Ishikawa (cell line): ENCODE measurements around the gene KBTBD13.

ENCODE experiments used
- CEBPB ChIP-seq: IDR thresholded peaks from 2 replicates; pipeline ENCODE4 v1.6.1; 2012
- CREB1 ChIP-seq: IDR thresholded peaks from 2 replicates; pipeline ENCODE4 v1.6.1; 2012; ENCODE audit warnings: low read depth
- EGR1 ChIP-seq: IDR thresholded peaks from 2 replicates; pipeline ENCODE4 v1.6.1; 2012
- EP300 ChIP-seq: IDR thresholded peaks from 2 replicates; pipeline ENCODE4 v1.6.1; 2012; ENCODE audit warnings: borderline replicate concordance
- FOXM1 ChIP-seq: IDR thresholded peaks from 2 replicates; pipeline ENCODE4 v1.6.1; 2012; ENCODE audit warnings: low read depth, borderline replicate concordance
- NFIC ChIP-seq: IDR thresholded peaks from 2 replicates; pipeline ENCODE4 v1.6.1; 2012
- RAD21 ChIP-seq: IDR thresholded peaks from 2 replicates; pipeline ENCODE4 v1.6.1; 2012; ENCODE audit warnings: low read depth
- TAF1 ChIP-seq: IDR thresholded peaks from 2 replicates; pipeline ENCODE4 v1.6.1; 2012; ENCODE audit warnings: low read depth, mild to moderate bottlenecking
- TCF12 ChIP-seq: IDR thresholded peaks from 2 replicates; pipeline ENCODE4 v1.6.1; 2012; ENCODE audit warnings: low read depth
- TEAD4 ChIP-seq: IDR thresholded peaks from 2 replicates; pipeline ENCODE4 v1.6.1; 2012
- USF1 ChIP-seq: IDR thresholded peaks from 2 replicates; pipeline ENCODE4 v1.6.1; 2012
- YY1 ChIP-seq: IDR thresholded peaks from 2 replicates; pipeline ENCODE4 v1.6.1; 2012; ENCODE audit warnings: low read depth
- ZBTB7A ChIP-seq: IDR thresholded peaks from 2 replicates; pipeline ENCODE4 v1.6.1; 2012; ENCODE audit warnings: low read depth
- TF ChIP-seq, protein P1 (sequence below): IDR thresholded peaks from 2 replicates; pipeline ENCODE4 v1.6.1; 2012; ENCODE audit warnings: low read depth, mild to moderate bottlenecking
- TF ChIP-seq, protein P2 (sequence below): IDR thresholded peaks from 2 replicates; pipeline ENCODE4 v1.6.1; 2012

The KBTBD13 gene

DNA sequence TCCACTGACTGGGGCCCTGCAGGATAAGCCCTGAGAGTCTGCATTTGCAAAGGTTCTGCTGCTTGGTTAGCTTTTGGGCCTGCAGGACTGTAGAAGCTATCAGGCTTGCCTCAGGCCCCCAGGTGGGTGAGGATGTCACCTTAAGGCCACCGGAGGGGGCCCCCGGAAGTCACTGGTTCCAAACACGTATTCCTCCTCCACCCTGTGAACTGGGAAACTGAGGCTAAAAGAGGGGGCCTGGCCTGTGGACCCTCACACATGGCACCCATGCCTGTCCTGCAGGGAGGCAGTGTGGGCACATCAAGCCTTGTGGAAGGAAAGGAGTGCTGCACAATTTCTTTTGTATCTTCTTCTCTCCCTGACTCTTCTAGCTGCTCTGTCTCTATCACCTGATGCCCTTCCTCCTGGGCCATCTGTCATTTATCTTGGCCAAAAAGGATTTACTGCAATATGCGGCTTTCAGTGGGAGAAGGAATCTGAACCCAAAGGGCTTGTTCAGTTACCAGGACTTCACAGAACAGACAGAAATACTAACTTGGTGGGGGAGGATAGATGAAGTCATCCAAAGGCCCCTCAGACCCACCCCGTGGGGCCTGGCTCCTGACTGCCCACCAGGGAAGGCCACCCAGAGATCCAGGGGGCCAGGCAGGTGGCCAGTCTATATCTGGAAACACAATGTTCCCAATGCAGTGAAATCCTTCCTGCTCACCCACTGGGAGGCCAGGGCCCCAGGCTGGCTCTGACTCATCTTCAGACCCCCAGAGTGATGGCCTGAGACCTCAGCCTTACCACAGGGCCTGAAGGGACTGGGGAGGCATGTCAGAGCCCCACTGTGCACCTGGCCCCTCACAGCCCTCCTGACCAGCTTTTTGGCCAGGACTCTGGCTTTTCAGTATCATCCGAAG, 20.2 kb downstream of the KBTBD13 start:
- TF ChIP-seq, protein P1, sequence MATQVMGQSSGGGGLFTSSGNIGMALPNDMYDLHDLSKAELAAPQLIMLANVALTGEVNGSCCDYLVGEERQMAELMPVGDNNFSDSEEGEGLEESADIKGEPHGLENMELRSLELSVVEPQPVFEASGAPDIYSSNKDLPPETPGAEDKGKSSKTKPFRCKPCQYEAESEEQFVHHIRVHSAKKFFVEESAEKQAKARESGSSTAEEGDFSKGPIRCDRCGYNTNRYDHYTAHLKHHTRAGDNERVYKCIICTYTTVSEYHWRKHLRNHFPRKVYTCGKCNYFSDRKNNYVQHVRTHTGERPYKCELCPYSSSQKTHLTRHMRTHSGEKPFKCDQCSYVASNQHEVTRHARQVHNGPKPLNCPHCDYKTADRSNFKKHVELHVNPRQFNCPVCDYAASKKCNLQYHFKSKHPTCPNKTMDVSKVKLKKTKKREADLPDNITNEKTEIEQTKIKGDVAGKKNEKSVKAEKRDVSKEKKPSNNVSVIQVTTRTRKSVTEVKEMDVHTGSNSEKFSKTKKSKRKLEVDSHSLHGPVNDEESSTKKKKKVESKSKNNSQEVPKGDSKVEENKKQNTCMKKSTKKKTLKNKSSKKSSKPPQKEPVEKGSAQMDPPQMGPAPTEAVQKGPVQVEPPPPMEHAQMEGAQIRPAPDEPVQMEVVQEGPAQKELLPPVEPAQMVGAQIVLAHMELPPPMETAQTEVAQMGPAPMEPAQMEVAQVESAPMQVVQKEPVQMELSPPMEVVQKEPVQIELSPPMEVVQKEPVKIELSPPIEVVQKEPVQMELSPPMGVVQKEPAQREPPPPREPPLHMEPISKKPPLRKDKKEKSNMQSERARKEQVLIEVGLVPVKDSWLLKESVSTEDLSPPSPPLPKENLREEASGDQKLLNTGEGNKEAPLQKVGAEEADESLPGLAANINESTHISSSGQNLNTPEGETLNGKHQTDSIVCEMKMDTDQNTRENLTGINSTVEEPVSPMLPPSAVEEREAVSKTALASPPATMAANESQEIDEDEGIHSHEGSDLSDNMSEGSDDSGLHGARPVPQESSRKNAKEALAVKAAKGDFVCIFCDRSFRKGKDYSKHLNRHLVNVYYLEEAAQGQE = no peak
- TF ChIP-seq EGR1 (no peak), TEAD4 (no peak), NFIC (no peak), CEBPB (no peak), ZBTB7A (no peak), RAD21 (no peak), FOXM1 (no peak), TAF1 (no peak), USF1 (no peak), TCF12 (no peak), CREB1 (no peak), EP300 (no peak), YY1 (no peak)
- TF ChIP-seq, protein P2, sequence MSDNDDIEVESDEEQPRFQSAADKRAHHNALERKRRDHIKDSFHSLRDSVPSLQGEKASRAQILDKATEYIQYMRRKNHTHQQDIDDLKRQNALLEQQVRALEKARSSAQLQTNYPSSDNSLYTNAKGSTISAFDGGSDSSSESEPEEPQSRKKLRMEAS = no peak

GRCh38 chr15:65097651-65098263, 21.2 kb downstream of the KBTBD13 start:
- TF ChIP-seq RAD21 = no peak
- TF ChIP-seq CEBPB = no peak
- TF ChIP-seq NFIC = no peak
- no peak for TF ChIP-seq TAF1
- TF ChIP-seq, protein P2 = no peak
- TF ChIP-seq YY1 = no peak
- no peak for TF ChIP-seq ZBTB7A
- no peak for TF ChIP-seq EGR1
- TF ChIP-seq CREB1 = no peak
- TF ChIP-seq, protein P1 = no peak
- TF ChIP-seq USF1 = no peak
- TF ChIP-seq TEAD4 = no peak
- no peak for TF ChIP-seq TCF12
- TF ChIP-seq EP300 = no peak
- no peak for TF ChIP-seq FOXM1

GRCh38 chr15:65099336-65099735, 22.8 kb downstream of the KBTBD13 start:
- TF ChIP-seq, protein P1 = no peak
- TF ChIP-seq NFIC (no peak), TEAD4 (no peak), CEBPB (no peak), FOXM1 (no peak), CREB1 (no peak), EP300 (no peak), USF1 (no peak), TCF12 (no peak), ZBTB7A (no peak), RAD21 (no peak), YY1 (no peak), TAF1 (no peak)
- TF ChIP-seq, protein P2 = no peak
